HepG2 (cell line): Measurements from ENCODE around the gene CASTOR1. TPM values are rescaled to one million over a fixed set of nuclear protein-coding genes. Genes with fewer than 3 reads are reported as not detected.

Experiments
- ATAC-seq: fragments of 200-7000 bp; cut with Tn5 transposase; 3 replicates; pipeline ENCODE4 v1.9.1; 2020; ENCODE audit warnings: mild to moderate bottlenecking, moderate library complexity
- BruUV-seq: library from RNA; stranded (reverse); fragments of 400-500 nt; replicated peaks from 2 replicates; lab custom pipeline; 2021; lab: Mats Ljungman, UMichigan
- CTCF ChIA-PET: fragments of 300-600 bp; formaldehyde crosslinking; extraction: SDS; loops from one replicate; lab custom pipeline; 2021; ENCODE audit warnings: low total read pairs, inconsistent platforms, low intra/inter-chr PET ratio; lab: Yijun Ruan, JAX
- POLR2A ChIA-PET: fragments of 350-600 bp; sonication (Branson Sonifier 250); formaldehyde crosslinking; loops from one replicate; lab custom pipeline; 2020; ENCODE audit warnings: antibody characterized with exemption, inconsistent platforms; lab: Yijun Ruan, JAX
- DNase-seq: peaks from one replicate; pipeline ENCODE4 v3.0.0-alpha.2; 2015; ENCODE audit warnings: low spot score
- FAIRE-seq: peaks from 3 replicates; lab custom pipeline; 2011; peaks lifted over from hg19 to GRCh38; lab: Jason Lieb, UNC
- H2AFZ ChIP-seq: one replicate; pipeline ENCODE4 v1.6.1; 2011; ENCODE audit warnings: low read length, inconsistent platforms
- H3K27ac ChIP-seq: fragments of 300-600 bp; 3 replicates; pipeline ENCODE4 v1.8.0; 2011; ENCODE audit warnings: mixed run types, mild to moderate bottlenecking, mixed read lengths, low read length, inconsistent platforms; ENCODE audit not compliant: insufficient read depth; ENCODE audit errors: extremely low read length
- H3K27me3 ChIP-seq, 2 experiments: fragments of 200-600 bp in 1 of 2; 2 replicates in 1 of 2; 3 replicates in 1 of 2; pipeline versions ENCODE4 v1.6.0 to v1.8.0; 2011; ENCODE audit warnings: low read length in 2 of 2, mild to moderate bottlenecking in 2 of 2, moderate library complexity in 2 of 2, inconsistent platforms in 1 of 2; ENCODE audit not compliant: insufficient read depth in 2 of 2, control insufficient read depth in 1 of 2
- H3K36me3 ChIP-seq, 2 experiments: fragments of 200-600 bp in 1 of 2; replicated peaks in 1 of 2; 2 replicates in 1 of 2; 3 replicates in 1 of 2; pipeline versions ENCODE4 v1.5.1 to v1.8.0; 2011; ENCODE audit warnings: low read length in 2 of 2, inconsistent platforms in 1 of 2; ENCODE audit not compliant: insufficient read depth in 2 of 2, control insufficient read depth in 1 of 2
- H3K4me1 ChIP-seq: 2 replicates; pipeline ENCODE4 v1.5.1; 2012; ENCODE audit warnings: low read length, inconsistent platforms; ENCODE audit not compliant: insufficient read depth
- H3K4me2 ChIP-seq: 2 replicates; pipeline ENCODE4 v1.6.0; 2011; ENCODE audit warnings: low read depth, low read length, inconsistent platforms
- H3K4me3 ChIP-seq, 3 experiments: fragments of 200-600 bp in 1 of 3; sonication (generic), shearing (Covaris generic) in 1 of 3; replicated peaks in 1 of 3; 2 replicates each; pipeline ENCODE4 v1.5.1; 2011 to 2016; ENCODE audit warnings: low read length in 3 of 3, inconsistent platforms in 2 of 3, low read depth in 2 of 3, mild to moderate bottlenecking in 2 of 3, control low read depth in 1 of 3, mixed read lengths in 1 of 3; ENCODE audit not compliant: insufficient read depth in 1 of 3
- H3K79me2 ChIP-seq: one replicate; pipeline ENCODE4 v1.6.1; 2011; ENCODE audit warnings: low read length, inconsistent platforms; ENCODE audit not compliant: insufficient read depth
- H3K9ac ChIP-seq: 2 replicates; pipeline ENCODE4 v1.6.0; 2011; ENCODE audit warnings: mild to moderate bottlenecking, low read depth, low read length, inconsistent platforms; ENCODE audit not compliant: insufficient read depth
- H3K9me3 ChIP-seq: 2 replicates; pipeline ENCODE4 v1.5.1; 2012; ENCODE audit warnings: mild to moderate bottlenecking, low read length
- H4K20me1 ChIP-seq: 2 replicates; pipeline ENCODE4 v1.6.0; 2011; ENCODE audit warnings: inconsistent platforms, mild to moderate bottlenecking, low read length, moderate library complexity; ENCODE audit not compliant: insufficient read depth
- ATF7 ChIP-seq, 2 experiments: fragments of 450-650 bp in 1 of 2; sonication (generic) in 1 of 2; formaldehyde crosslinking in 1 of 2; IDR thresholded peaks; 2 replicates each; pipeline versions ENCODE4 v1.4.0 to v1.6.1; 2016 to 2020; ENCODE audit warnings: antibody characterized with exemption in 1 of 2, mild to moderate bottlenecking in 1 of 2, missing genetic modification reagents in 1 of 2
- BHLHE40 ChIP-seq: IDR thresholded peaks from 2 replicates; pipeline ENCODE4 v1.6.1; 2011; ENCODE audit warnings: low read length, improper control_type of control experiment
- E2F2 ChIP-seq: sonication (generic); formaldehyde crosslinking; IDR thresholded peaks from 2 replicates; pipeline ENCODE4 v1.4.0; 2020; ENCODE audit warnings: missing genetic modification reagents, borderline replicate concordance
- FIP1L1 ChIP-seq: fragments of 200-400 bp; formaldehyde crosslinking; IDR thresholded peaks from 2 replicates; pipeline ENCODE4 v1.6.1; 2018; ENCODE audit warnings: low read depth, mild to moderate bottlenecking, low read length, moderate library complexity, borderline replicate concordance; ENCODE audit not compliant: insufficient read depth
- HDAC2 ChIP-seq: sonication (generic); formaldehyde crosslinking; IDR thresholded peaks from 2 replicates; pipeline ENCODE4 v1.4.0; 2020; ENCODE audit warnings: missing genetic modification reagents
- HMG20A ChIP-seq: IDR thresholded peaks from 2 replicates; pipeline ENCODE4 v1.6.1; 2016; ENCODE audit warnings: borderline replicate concordance
- HNRNPL ChIP-seq: fragments of 200-400 bp; formaldehyde crosslinking; IDR thresholded peaks from 2 replicates; pipeline ENCODE4 v1.6.1; 2017; ENCODE audit warnings: mild to moderate bottlenecking, low read depth, low read length
- JUND ChIP-seq: sonication (generic); formaldehyde crosslinking; IDR thresholded peaks from 2 replicates; pipeline ENCODE4 v1.8.0; 2022; ENCODE audit warnings: mild to moderate bottlenecking, missing genetic modification reagents
- SMC3 ChIP-seq: IDR thresholded peaks from 2 replicates; pipeline ENCODE4 v1.6.1; 2011; ENCODE audit warnings: low read length, improper control_type of control experiment
- TEAD2 ChIP-seq: sonication (generic); formaldehyde crosslinking; IDR thresholded peaks from 2 replicates; pipeline ENCODE4 v1.9.0; 2021; ENCODE audit warnings: missing genetic modification reagents
- THRA ChIP-seq: sonication (generic); formaldehyde crosslinking; IDR thresholded peaks from 2 replicates; pipeline ENCODE4 v1.4.0; 2020; ENCODE audit warnings: missing genetic modification reagents, borderline replicate concordance
- ZFP90 ChIP-seq: sonication (generic); formaldehyde crosslinking; IDR thresholded peaks from 2 replicates; pipeline ENCODE4 v1.8.0; 2022; ENCODE audit warnings: missing genetic modification reagents, mild to moderate bottlenecking, inconsistent platforms, borderline replicate concordance
- ZNF430 ChIP-seq: sonication (generic); formaldehyde crosslinking; IDR thresholded peaks from 2 replicates; pipeline ENCODE4 v1.9.0; 2021; ENCODE audit warnings: mild to moderate bottlenecking, missing genetic modification reagents
- ZNF768 ChIP-seq: sonication (generic); formaldehyde crosslinking; IDR thresholded peaks from 2 replicates; pipeline ENCODE4 v1.4.0; 2020; ENCODE audit warnings: missing genetic modification reagents
- WGBS: methylation state at CpG from one replicate; pipeline ENCODE4 v1.1.6; 2017; ENCODE audit warnings: low lambda C conversion rate; 5-methylcytosine and 5-hydroxymethylcytosine counted together
- in situ Hi-C: cut with HindIII; loops from 2 replicates; pipeline ENCODE4 v1.10.0; 2017; ENCODE audit warnings: low pct_unique_long_range_greater_than_20kb; ENCODE audit not compliant: extremely low pct_ligation_motif_present
- intact Hi-C: fragments of 100-400 bp; cut with micrococcal nuclease; formaldehyde crosslinking; loops from one replicate; pipeline ENCODE4 v1.10.0; 2022; ENCODE audit not compliant: unreplicated experiment
- polyA plus RNA-seq, 8 experiments: library from polyadenylated mRNA; depleted of rRNA in 3 of 8; stranded (reverse) in 7 of 8; unstranded in 1 of 8; fragments of >200 nt; fragmentation: Illumina TruSeq in 4 of 8; extraction: Trizol in 4 of 8; gene quantifications; 2 replicates each; pipeline versions ENCODE4 v1.2.1 to v1.2.3, GENCODE V29; 2011 to 2016; ENCODE audit warnings: low read depth in 4 of 8, missing spikeins in 1 of 8, mixed read lengths in 1 of 8; ENCODE audit not compliant: insufficient read depth in 1 of 8
- total RNA-seq, 5 experiments: library from RNA; depleted of rRNA; stranded (reverse); fragments of >200 nt; fragmentation: Illumina TruSeq; extraction: Trizol; gene quantifications; 2 replicates each; pipeline ENCODE4 v1.2.3, GENCODE V29; 2016; ENCODE audit warnings: low read depth in 1 of 5
- TF ChIP-seq, protein P1 (sequence below): IDR thresholded peaks from 2 replicates; pipeline ENCODE4 v1.6.1; 2016; ENCODE audit warnings: mild to moderate bottlenecking
- TF ChIP-seq, protein P2 (sequence below), 2 experiments: sonication (generic) in 1 of 2; formaldehyde crosslinking in 1 of 2; IDR thresholded peaks; 2 replicates each; pipeline versions ENCODE4 v1.4.0 to v1.6.1; 2018 to 2020; ENCODE audit warnings: missing genetic modification reagents in 2 of 2, borderline replicate concordance in 1 of 2, low read depth in 1 of 2, mild to moderate bottlenecking in 1 of 2, missing biosample characterization in 1 of 2

Gene CASTOR1
- total and polyA plus RNA-seq, 2 of the 13 experiments (the other 11 are each of a cell fraction or from before 2014, with no cell fraction given): 2.6 to 4.4 TPM

DNA sequence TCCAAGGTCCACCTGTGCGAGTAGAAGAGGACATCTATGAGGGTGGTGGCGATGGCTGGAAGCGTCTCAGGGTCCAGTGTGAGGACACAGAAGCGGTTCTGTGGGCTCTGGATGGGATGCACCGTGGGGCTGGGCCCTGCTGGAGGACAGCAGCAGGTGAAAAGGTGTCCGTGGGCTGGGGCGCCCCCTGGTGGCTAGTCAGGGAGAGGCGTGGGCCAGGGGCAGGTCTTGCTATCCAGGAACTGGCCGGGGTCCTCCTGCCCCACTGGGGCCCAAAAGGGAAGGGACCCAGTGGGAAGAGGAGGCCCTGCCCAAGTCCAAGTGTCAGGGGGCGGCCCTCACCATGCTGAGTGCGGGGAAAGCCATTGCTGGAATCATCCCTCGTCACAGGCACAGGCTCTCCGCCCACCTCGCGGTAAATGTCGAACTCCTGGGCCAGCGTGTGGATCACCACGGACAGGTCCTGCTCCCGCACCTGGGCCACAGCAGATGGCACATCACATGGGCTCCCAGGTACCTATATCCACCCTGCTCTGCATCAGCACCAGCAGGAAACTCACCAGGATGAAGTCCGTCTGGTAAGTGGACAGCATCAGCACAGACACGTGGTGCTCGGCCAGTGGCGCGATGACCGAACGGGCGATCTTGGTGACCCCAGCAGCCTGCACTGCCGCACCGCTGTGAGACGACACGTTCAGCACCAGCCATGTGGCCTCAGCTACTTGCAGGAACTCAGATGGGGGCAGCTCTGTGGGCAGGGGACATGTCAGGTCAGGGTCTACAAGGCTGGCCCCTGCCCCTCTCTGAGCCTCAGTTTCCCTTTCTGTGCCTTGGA, 2.3 kb downstream of the CASTOR1 start:
- Histone ChIP-seq H3K4me1 (peaks cover 29% of the 10 kb centered on the region), H3K4me2 (no peak overlapping the region), H3K9me3 (no peaks in the 10 kb centered on the region), H3K4me3 (no peak overlapping the region), H4K20me1 (no peaks in the 10 kb centered on the region), H3K9ac (no peak overlapping the region), H3K79me2 (no peaks in the 10 kb centered on the region), H3K36me3 (no peaks in the 10 kb centered on the region), H2AFZ (no peak overlapping the region), H3K27me3 (no peaks in the 10 kb centered on the region; a peak in 1 of 5 replicates), H3K27ac (no peak overlapping the region)
- ChIA-PET POLR2A (interaction anchor here (1.1 to 3.8 kb wide), 3 partner anchors 40 to 137 kb away, joined by 10 to 28 read pairs (median 11); partner anchors contain the start of genes CCDC157, SF3A1 and TBC1D10A), CTCF (interaction anchor here (0.9 to 4.0 kb wide), 6 partner anchors 24 to 178 kb away, joined by 3 to 26 read pairs (median 16); partner anchors contain the start of genes RNF215 and TBC1D10A)
- peak; percentile 45 for DNase-seq
- in situ Hi-C loops (loop anchor here (5.0 kb wide), 1 partner anchor 100 kb away; the partner anchor contains the start of gene RNF215), intact Hi-C loops (loop anchor here (1.0 kb wide), 1 partner anchor 24 kb away; no protein-coding TSS in a partner anchor)
- FAIRE-seq: no peak
- no TSS peak for BruUV-seq
- peak; percentile 29 for ATAC-seq
- WGBS: 51% methylated on average over 23 of the region's 31 CpGs
- TF ChIP-seq THRA (CRISPR knock-in tag): 0 out of 2 replicates have a peak, but pooled peaks have one; percentile 37
- no peak for TF ChIP-seq ZFP90 (CRISPR knock-in tag)
- TF ChIP-seq HNRNPL: no peak
- TF ChIP-seq, protein P1, sequence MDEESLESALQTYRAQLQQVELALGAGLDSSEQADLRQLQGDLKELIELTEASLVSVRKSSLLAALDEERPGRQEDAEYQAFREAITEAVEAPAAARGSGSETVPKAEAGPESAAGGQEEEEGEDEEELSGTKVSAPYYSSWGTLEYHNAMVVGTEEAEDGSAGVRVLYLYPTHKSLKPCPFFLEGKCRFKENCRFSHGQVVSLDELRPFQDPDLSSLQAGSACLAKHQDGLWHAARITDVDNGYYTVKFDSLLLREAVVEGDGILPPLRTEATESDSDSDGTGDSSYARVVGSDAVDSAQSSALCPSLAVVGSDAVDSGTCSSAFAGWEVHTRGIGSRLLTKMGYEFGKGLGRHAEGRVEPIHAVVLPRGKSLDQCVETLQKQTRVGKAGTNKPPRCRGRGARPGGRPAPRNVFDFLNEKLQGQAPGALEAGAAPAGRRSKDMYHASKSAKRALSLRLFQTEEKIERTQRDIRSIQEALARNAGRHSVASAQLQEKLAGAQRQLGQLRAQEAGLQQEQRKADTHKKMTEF (CRISPR knock-in tag): 0 out of 2 replicates have a peak, but pooled peaks have one; percentile 17
- TF ChIP-seq FIP1L1: no peak
- 0 out of 2 replicates have a peak, but pooled peaks have one; percentile 12 for TF ChIP-seq ZNF768 (CRISPR knock-in tag)
- no peak for TF ChIP-seq HMG20A (CRISPR knock-in tag)
- no peak for TF ChIP-seq TEAD2
- no peak for TF ChIP-seq ATF7 (IDR thresholded peaks at IDR 0.05)
- TF ChIP-seq ATF7 (CRISPR knock-in tag; IDR thresholded peaks at IDR 0.05): no peak
- TF ChIP-seq ZNF430 (CRISPR knock-in tag): no peak
- TF ChIP-seq BHLHE40: 0 out of 2 replicates have a peak, but pooled peaks have one; percentile 14
- no peak for TF ChIP-seq E2F2 (CRISPR knock-in tag)
- 0 out of 2 replicates have a peak, but pooled peaks have one; percentile 20 for TF ChIP-seq HDAC2 (CRISPR knock-in tag)
- peak; percentile 36; the same call in 1 of the 2 replicates for TF ChIP-seq SMC3
- TF ChIP-seq, protein P2, sequence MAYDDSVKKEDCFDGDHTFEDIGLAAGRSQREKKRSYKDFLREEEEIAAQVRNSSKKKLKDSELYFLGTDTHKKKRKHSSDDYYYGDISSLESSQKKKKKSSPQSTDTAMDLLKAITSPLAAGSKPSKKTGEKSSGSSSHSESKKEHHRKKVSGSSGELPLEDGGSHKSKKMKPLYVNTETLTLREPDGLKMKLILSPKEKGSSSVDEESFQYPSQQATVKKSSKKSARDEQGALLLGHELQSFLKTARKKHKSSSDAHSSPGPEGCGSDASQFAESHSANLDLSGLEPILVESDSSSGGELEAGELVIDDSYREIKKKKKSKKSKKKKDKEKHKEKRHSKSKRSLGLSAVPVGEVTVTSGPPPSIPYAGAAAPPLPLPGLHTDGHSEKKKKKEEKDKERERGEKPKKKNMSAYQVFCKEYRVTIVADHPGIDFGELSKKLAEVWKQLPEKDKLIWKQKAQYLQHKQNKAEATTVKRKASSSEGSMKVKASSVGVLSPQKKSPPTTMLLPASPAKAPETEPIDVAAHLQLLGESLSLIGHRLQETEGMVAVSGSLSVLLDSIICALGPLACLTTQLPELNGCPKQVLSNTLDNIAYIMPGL (CRISPR knock-in tag; IDR thresholded peaks at IDR 0.05; ENCODE audit: borderline replicate concordance in 1 of 2, low read depth in 1 of 2): peak in 1 of 2 experiments; percentile 60; a peak in 1 of 4 replicates
- TF ChIP-seq JUND (CRISPR knock-in tag): no peak
